GM19397 (cell line): ENCODE results near the gene NTNG2.

Experiments used
- ATAC-seq: cut with Tn5 transposase; IDR thresholded peaks from one replicate; pipeline ENCODE4 v1.9.1; 2021; ENCODE audit warnings: mild to moderate bottlenecking, moderate library complexity; ENCODE audit not compliant: unreplicated experiment

The NTNG2 gene

DNA sequence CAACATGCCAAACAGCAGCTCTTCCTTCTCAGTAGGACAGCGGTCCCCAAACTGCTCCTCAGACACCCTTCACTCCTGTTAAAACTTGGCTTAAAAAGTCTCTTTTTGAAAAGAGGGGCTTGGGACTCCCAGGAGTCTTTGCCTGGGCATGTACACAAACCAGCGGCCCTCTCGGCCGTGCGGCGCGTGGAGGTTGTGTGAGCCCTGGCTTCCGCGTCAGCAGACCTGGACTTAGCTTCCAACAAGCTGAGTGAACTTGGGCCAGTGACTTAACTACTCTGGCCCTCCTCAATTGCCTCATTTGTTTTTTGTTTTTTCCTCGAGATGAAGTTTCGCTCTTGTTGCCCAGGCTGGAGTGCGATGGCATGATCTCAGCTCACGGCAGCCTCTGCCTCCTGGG, 15.3 kb upstream of the NTNG2 start:
- ATAC-seq: no peak

GRCh38 chr9:132147331-132147730, 14.5 kb upstream of the NTNG2 start:
- no peak for ATAC-seq

DNA sequence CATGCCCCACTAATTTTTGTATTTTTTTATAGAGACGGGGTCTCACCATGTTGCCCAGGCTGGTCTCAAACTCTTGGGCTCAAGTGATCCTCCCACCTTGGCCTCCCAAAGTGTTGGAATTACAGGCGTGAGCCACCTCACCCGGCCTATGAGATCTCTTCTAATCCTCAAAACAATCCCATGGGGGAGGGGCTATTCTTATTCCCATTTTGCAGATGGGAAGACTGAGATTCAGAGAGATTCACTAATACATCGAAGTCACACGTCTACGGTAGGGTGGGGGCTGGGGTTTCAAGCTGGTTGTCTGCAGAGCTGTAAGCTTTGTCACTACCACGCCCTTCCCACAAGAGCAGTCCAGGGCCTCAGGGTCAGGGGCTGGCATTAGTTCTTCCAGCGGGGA, 14.0 kb upstream of the NTNG2 start:
- no peak for ATAC-seq

DNA sequence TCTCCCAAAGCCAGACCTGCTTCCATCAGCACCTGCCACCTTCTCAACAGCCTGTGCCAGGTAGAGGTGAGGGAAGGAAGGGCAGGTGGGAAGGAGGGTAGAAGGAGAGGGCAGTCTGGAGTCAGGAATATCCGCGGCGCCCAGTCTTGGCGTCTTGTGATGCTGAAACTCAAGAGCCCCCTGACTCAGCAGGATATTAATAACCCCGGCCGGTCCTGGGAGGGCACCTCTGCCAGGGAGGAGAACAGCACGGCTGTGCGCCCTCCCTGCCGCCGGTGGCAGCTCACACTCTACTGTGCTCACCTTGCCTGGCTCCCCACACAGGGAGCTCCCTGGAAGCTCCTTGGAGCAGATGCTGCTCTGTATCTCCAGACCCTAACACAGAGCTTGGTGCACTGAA, 11.6 kb upstream of the NTNG2 start:
- ATAC-seq: no peak

- ATAC-seq: no peak
These were observed 10.7 kb upstream of the NTNG2 start for GRCh38 chr9:132151118-132151517.

GRCh38 chr9:132152231-132152630, 9.6 kb upstream of the NTNG2 start:
- ATAC-seq: no peak

GRCh38 chr9:132154863-132155567, 6.8 kb upstream of the NTNG2 start:
- ATAC-seq: no peak

DNA sequence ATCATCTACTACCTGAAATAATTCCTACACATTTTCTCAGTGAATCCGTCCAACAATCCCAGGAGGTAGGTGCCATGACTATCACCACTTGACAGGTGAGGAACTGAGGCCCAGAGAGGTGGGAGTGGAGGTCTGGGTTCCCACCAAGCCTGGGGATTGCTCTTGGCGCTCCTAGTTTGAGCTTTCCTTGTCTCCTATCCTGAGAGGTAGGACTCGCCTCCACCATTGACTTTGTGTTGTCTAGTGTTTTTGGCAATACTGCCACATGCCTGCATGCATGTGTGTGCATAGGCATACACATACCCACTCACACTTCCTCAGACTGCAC, 6.3 kb upstream of the NTNG2 start:
- no peak for ATAC-seq

DNA sequence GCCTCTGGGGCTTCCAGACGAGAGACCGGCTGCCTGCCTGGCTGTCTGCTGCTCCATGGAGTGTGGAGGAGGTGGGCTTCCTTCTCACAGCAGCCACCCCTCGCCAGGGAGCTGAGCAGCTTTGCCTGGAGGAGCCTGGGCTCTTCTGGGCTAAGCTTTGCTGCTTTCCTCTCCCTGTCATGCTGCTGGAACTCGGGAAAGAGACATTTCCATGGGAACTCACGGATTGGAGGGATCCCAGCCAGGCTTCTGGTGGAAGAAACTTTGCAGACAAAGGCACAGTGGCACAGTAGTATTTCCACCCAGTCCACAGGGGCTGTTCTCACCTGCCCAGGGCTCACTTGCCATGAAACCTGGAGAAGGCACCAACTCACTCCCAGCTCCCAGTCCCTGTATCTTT, 5.6 kb upstream of the NTNG2 start:
- ATAC-seq: no peak

- no peak for ATAC-seq
These were observed 4.3 kb upstream of the NTNG2 start for GRCh38 chr9:132157347-132158116.

DNA sequence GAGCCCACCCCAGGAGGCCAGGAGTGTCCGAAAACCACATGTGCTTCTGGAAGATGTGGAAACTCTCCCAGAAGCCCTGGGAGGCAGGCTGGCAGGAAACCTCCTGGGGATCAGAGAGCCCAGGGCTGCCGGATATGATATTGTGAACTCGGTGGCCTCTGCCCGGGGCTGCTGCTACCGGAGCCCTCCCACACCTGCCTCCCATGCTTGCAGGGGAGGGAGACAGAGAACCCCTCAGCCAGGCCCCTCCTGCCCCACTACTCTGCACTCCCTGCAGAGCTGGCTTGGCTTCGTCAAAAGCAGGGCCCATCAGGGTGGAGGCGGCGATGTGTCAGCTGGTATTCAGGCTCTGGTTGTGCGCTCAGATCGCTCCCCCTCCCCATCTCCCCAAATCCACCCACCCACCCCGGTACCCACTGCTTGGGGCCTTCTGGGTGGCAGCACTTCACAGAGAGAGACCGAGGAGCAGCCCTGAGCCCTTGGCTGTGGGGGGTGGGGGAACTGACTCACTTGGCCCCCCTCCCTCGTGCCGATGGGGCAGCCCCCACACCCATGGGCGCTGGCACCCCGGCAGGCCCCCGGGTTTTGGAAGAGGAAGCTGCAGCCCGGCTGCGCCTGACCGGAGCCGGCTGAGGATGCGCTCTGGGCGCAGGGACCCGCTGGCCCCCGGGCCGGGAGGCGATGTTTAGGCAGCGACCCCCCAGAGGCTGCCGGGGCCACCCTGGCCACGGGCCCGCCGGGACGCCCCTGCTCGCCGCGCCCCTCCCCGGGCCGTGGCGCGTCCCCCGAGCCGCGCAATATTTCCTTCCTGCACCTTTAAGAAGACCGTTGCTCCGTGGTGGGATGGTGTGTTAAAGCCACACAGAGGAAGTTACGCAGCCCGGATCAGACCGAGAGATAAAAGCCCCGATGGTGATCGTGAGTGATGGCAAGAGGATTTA, 786 bp upstream of the NTNG2 start:
- no peak for ATAC-seq

- ATAC-seq: no peak
These were observed 1.1 kb downstream of the NTNG2 start for GRCh38 chr9:132162764-132163456.

DNA sequence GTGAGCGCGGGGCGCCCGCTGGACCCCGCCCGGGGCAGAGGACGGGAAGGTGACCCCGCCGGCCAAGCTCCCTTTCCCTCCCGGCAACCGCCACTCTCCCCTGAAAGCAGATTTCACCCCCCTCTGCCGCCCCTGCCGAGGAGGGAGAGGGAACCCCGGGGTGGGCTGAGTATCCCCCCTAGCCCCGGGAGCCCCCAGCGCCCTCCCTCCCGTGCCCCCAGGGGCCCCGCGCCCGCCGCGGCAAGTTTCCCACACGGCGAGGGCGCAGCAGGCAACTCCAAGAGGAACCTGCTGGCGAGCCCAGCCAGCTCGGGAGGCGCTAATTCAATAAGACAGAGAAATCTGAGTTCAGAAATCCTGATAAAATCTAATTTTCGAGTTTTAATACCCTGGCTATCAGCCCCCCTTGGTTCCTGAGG, 1.6 kb downstream of the NTNG2 start:
- ATAC-seq: no peak

GRCh38 chr9:132163876-132164603, 2.2 kb downstream of the NTNG2 start:
- ATAC-seq: no peak

DNA sequence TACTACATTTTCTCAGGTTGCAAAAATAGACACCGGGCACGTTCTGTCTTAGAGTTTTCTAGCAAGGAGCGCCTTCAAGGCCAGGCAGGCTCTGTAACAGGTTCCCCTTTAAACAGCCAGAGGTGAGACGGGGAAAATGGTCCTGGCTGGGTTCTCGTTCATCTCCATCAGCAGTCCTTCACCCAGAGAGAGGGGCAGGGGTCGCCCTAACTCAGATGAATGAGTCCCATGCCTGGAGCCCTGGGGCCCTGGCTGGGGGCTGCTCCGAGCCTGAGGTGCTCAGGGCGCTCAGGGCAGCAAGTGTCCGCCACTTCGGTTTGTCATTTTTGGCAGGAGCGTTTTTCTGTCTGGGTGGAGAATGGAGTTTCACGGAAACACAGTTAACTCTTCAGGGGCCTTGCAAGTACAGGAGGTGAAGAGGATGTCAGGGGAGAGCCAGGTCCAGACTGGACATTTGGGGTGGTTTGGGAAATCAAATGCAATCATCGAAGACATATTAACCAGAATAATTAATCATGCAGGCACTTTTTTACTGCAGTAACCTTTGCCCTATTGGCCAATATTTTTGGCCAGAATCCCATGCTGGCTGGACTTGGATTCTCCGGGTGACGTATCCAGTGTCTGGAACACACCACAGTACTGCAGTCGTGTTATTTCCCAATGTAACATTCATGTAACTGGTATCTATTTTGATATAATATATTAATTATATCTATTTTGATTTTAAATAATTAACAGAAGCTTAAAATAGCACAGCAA, 2.9 kb downstream of the NTNG2 start:
- ATAC-seq: no peak

DNA sequence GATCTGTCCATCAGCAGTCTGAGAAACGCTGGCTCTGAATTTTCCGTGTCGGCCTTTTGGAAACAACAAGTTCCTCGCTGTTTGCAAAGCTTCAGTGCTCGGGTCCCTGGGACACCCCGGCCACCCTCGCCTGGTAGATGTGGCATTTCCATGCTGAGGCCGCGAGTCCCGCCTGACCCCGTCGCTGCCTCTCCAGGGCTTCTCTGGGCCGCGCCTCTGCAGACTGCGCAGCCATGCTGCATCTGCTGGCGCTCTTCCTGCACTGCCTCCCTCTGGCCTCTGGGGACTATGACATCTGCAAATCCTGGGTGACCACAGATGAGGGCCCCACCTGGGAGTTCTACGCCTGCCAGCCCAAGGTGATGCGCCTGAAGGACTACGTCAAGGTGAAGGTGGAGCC, 4.7 kb downstream of the NTNG2 start:
- ATAC-seq: no peak

- no peak for ATAC-seq
These were observed 5.3 kb downstream of the NTNG2 start for GRCh38 chr9:132167192-132167591.

GRCh38 chr9:132168347-132168746, 6.5 kb downstream of the NTNG2 start:
- no peak for ATAC-seq

GRCh38 chr9:132168851-132169250, 7.0 kb downstream of the NTNG2 start:
- no peak for ATAC-seq
